Astrocyte (in vitro differentiated cells and primary cell): ENCODE results near the gene IGSF3. TPM values are rescaled to one million over a fixed set of nuclear protein-coding genes. Genes with fewer than 3 reads are reported as not detected.

Experiments used
- DNase-seq: peaks from one replicate; pipeline ENCODE4 v3.0.0-alpha.2; 2010; ENCODE audit warnings: low read depth
- FAIRE-seq: peaks from 2 replicates; lab custom pipeline; 2011; peaks lifted over from hg19 to GRCh38; lab: Jason Lieb, UNC
- H2AFZ ChIP-seq: 2 replicates; pipeline ENCODE4 v1.6.0; 2012; ENCODE audit warnings: low read depth, low read length, inconsistent platforms
- H3K27ac ChIP-seq: 2 replicates; pipeline ENCODE4 v1.5.1; 2011; ENCODE audit warnings: low read depth, low read length, inconsistent platforms
- H3K27me3 ChIP-seq: 2 replicates; pipeline ENCODE4 v1.6.0; 2011; ENCODE audit warnings: low read length, inconsistent platforms; ENCODE audit not compliant: insufficient read depth
- H3K36me3 ChIP-seq: 2 replicates; pipeline ENCODE4 v1.5.1; 2011; ENCODE audit warnings: low read length, inconsistent platforms; ENCODE audit not compliant: insufficient read depth
- H3K4me1 ChIP-seq: 2 replicates; pipeline ENCODE4 v1.5.1; 2011; ENCODE audit warnings: low read length, inconsistent platforms; ENCODE audit not compliant: insufficient read depth
- H3K4me2 ChIP-seq: 2 replicates; pipeline ENCODE4 v1.6.0; 2012; ENCODE audit warnings: low read length, inconsistent platforms
- H3K4me3 ChIP-seq: 2 replicates; pipeline ENCODE4 v1.5.1; 2011; ENCODE audit warnings: low read depth, mild to moderate bottlenecking, low read length, inconsistent platforms; ENCODE audit not compliant: insufficient read depth
- H3K79me2 ChIP-seq: 2 replicates; pipeline ENCODE4 v1.6.0; 2012; ENCODE audit warnings: mild to moderate bottlenecking, low read length, inconsistent platforms; ENCODE audit not compliant: insufficient read depth
- H3K9ac ChIP-seq: 2 replicates; pipeline ENCODE4 v1.6.0; 2012; ENCODE audit warnings: mild to moderate bottlenecking, low read length, inconsistent platforms
- H3K9me3 ChIP-seq: 2 replicates; pipeline ENCODE4 v1.5.1; 2012; ENCODE audit warnings: low read depth, mild to moderate bottlenecking, low read length, inconsistent platforms; ENCODE audit not compliant: insufficient read depth
- H4K20me1 ChIP-seq: 2 replicates; pipeline ENCODE4 v1.6.0; 2012; ENCODE audit warnings: low read length, inconsistent platforms; ENCODE audit not compliant: insufficient read depth
- H3K27ac Mint-ChIP-seq: one replicate; pipeline ENCODE4 v1.8.0; 2021; ENCODE audit warnings: mild to moderate bottlenecking, mixed read lengths; ENCODE audit not compliant: unreplicated experiment
- H3K27me3 Mint-ChIP-seq: one replicate; pipeline ENCODE4 v1.8.0; 2021; ENCODE audit warnings: low read depth, mixed read lengths; ENCODE audit not compliant: unreplicated experiment
- H3K36me3 Mint-ChIP-seq: one replicate; pipeline ENCODE4 v1.8.0; 2021; ENCODE audit warnings: low read depth, mixed read lengths; ENCODE audit not compliant: unreplicated experiment
- H3K4me1 Mint-ChIP-seq: one replicate; pipeline ENCODE4 v1.8.0; 2021; ENCODE audit warnings: low read depth, mixed read lengths; ENCODE audit not compliant: unreplicated experiment
- H3K4me3 Mint-ChIP-seq: one replicate; pipeline ENCODE4 v1.8.0; 2021; ENCODE audit warnings: mild to moderate bottlenecking, moderate library complexity, mixed read lengths; ENCODE audit not compliant: unreplicated experiment
- H3K9me3 Mint-ChIP-seq: one replicate; pipeline ENCODE4 v1.8.0; 2021; ENCODE audit warnings: mild to moderate bottlenecking, mixed read lengths; ENCODE audit not compliant: unreplicated experiment
- CTCF ChIP-seq: IDR thresholded peaks from 2 replicates; pipeline ENCODE4 v1.5.1; 2011; ENCODE audit warnings: low read depth, mild to moderate bottlenecking, inconsistent platforms, low read length, moderate library complexity; ENCODE audit not compliant: insufficient read depth
- EZH2 ChIP-seq: IDR thresholded peaks from 2 replicates; pipeline ENCODE4 v1.6.1; 2012; ENCODE audit warnings: mild to moderate bottlenecking, low read length, inconsistent platforms; ENCODE audit not compliant: insufficient read depth
- microRNA-seq: library from miRNA; unstranded; fragments of <30 nt; microRNA quantifications from one replicate; pipeline ENCODE4 v1.2.0, GENCODE V29; 2020
- total RNA-seq: library from RNA; stranded (reverse); gene quantifications from 2 replicates; pipeline ENCODE4 v1.2.1, GENCODE V29; 2021

IGSF3 gene
- total RNA-seq, 1 donor from 2014 or later, result 11.7 TPM

- Histone ChIP-seq H3K4me1 (peaks cover 8% of the 10 kb centered on the region), H3K9ac (no peak overlapping the region), H3K27me3 (no peaks in the 10 kb centered on the region), H2AFZ (no peak overlapping the region), H3K36me3 (no peaks in the 10 kb centered on the region), H3K9me3 (no peaks in the 10 kb centered on the region), H3K4me3 (no peak overlapping the region), H3K79me2 (no peaks in the 10 kb centered on the region), H3K4me2 (no peak overlapping the region), H3K27ac (no peak overlapping the region), H4K20me1 (no peaks in the 10 kb centered on the region)
- H3K4me3 Mint-ChIP-seq, result no peak overlapping the region
- FAIRE-seq (no peak), DNase-seq (no peak)
- H3K36me3 Mint-ChIP-seq, result peaks cover 11% of the 10 kb centered on the region
- no peaks in the 10 kb centered on the region for H3K9me3 Mint-ChIP-seq
- TF ChIP-seq EZH2 (no peak), CTCF (no peak)
- peaks cover 8% of the 10 kb centered on the region for H3K4me1 Mint-ChIP-seq
- H3K27me3 Mint-ChIP-seq, result no peaks in the 10 kb centered on the region
- no peak overlapping the region for H3K27ac Mint-ChIP-seq
Observed at GRCh38 chr1:116528329-116529083, 139.0 kb downstream of the IGSF3 start.

GRCh38 chr1:116525440-116525839 is 142.1 kb downstream of the IGSF3 start:
- no peaks in the 10 kb centered on the region for H3K9me3 Mint-ChIP-seq

More at GRCh38 chr1:116525440-116525839, 142.1 kb downstream of the IGSF3 start:
- no peak for FAIRE-seq
- no peak for DNase-seq
- Mint-ChIP-seq H3K27me3 (no peaks in the 10 kb centered on the region), H3K4me3 (no peak overlapping the region), H3K4me1 (peaks cover 15% of the 10 kb centered on the region), H3K27ac (no peak overlapping the region), H3K36me3 (peaks cover 2% of the 10 kb centered on the region)
- H2AFZ ChIP-seq, result no peak overlapping the region
- TF ChIP-seq CTCF, result no peak
- no peak for TF ChIP-seq EZH2
- H4K20me1 ChIP-seq, result no peaks in the 10 kb centered on the region
- H3K9ac ChIP-seq, result no peak overlapping the region
- H3K4me1 ChIP-seq, result peaks cover 12% of the 10 kb centered on the region
- H3K4me3 ChIP-seq, result no peak overlapping the region
- no peaks in the 10 kb centered on the region for H3K9me3 ChIP-seq
- no peak overlapping the region for H3K27ac ChIP-seq
- no peaks in the 10 kb centered on the region for H3K36me3 ChIP-seq
- H3K4me2 ChIP-seq, result no peak overlapping the region
- no peaks in the 10 kb centered on the region for H3K79me2 ChIP-seq
- no peaks in the 10 kb centered on the region for H3K27me3 ChIP-seq

Small RNA genes lying within 50 kb of the gene (microRNA-seq; reads per million reads assigned to microRNA genes)
- gene MIR320B1 (not detected), gene MIR548AC (not detected)

Other genes starting within 250 kb of the IGSF3 start
- 13.0 and 13.7 TPM in 2 replicates for gene CD58, start 96.7 kb downstream of the IGSF3 start, total RNA-seq
- gene CD2, start 86.7 kb upstream of the IGSF3 start, total RNA-seq, result 0.14 TPM in 1 of 2 replicates, not detected in the other
- gene PTGFRN, start 242.2 kb upstream of the IGSF3 start, total RNA-seq, result 157 and 213 TPM in 2 replicates